Type B pancreatic cell (in vitro differentiated cells): Measurements from ENCODE around the gene FOLR2. TPM values are rescaled to one million over a fixed set of nuclear protein-coding genes. Genes with fewer than 3 reads are reported as not detected.

Source experiments
- DNase-seq: peaks from one replicate; pipeline ENCODE4 v3.0.0; 2021; ENCODE audit warnings: mixed read lengths; ENCODE audit not compliant: unreplicated experiment; ENCODE audit errors: extremely low spot score
- H3K27ac Mint-ChIP-seq: 2 replicates; pipeline ENCODE4 v1.8.0; 2021; ENCODE audit warnings: mild to moderate bottlenecking, mixed read lengths
- H3K27me3 Mint-ChIP-seq: 2 replicates; pipeline ENCODE4 v1.8.0; 2021; ENCODE audit warnings: mixed read lengths
- H3K36me3 Mint-ChIP-seq: 2 replicates; pipeline ENCODE4 v1.8.0; 2021; ENCODE audit warnings: mixed read lengths
- H3K4me1 Mint-ChIP-seq: one replicate; pipeline ENCODE4 v1.8.0; 2021; ENCODE audit warnings: mixed read lengths; ENCODE audit not compliant: unreplicated experiment
- H3K4me3 Mint-ChIP-seq: 2 replicates; pipeline ENCODE4 v1.8.0; 2021; ENCODE audit warnings: mild to moderate bottlenecking, mixed read lengths
- H3K9me3 Mint-ChIP-seq: 2 replicates; pipeline ENCODE4 v1.8.0; 2021; ENCODE audit warnings: mixed read lengths
- total RNA-seq: library from RNA; stranded (reverse); gene quantifications from 2 replicates; pipeline ENCODE4 v1.2.1, GENCODE V29; 2021; ENCODE audit warnings: low replicate concordance
- TF ChIP-seq, protein P1 (sequence below): fragments of 200-600 bp; sonication (generic); conservative IDR thresholded peaks from 2 replicates; pipeline ENCODE4 v1.5.0; 2021; ENCODE audit warnings: antibody characterized with exemption, mild to moderate bottlenecking

The FOLR2 gene
- total RNA-seq, 1 donor from 2014 or later, result not detected

GRCh38 chr11:72250661-72251464, 34.3 kb downstream of the FOLR2 start:
- H3K27ac Mint-ChIP-seq, result no peak overlapping the region
- DNase-seq, result no peak
- TF ChIP-seq, protein P1, sequence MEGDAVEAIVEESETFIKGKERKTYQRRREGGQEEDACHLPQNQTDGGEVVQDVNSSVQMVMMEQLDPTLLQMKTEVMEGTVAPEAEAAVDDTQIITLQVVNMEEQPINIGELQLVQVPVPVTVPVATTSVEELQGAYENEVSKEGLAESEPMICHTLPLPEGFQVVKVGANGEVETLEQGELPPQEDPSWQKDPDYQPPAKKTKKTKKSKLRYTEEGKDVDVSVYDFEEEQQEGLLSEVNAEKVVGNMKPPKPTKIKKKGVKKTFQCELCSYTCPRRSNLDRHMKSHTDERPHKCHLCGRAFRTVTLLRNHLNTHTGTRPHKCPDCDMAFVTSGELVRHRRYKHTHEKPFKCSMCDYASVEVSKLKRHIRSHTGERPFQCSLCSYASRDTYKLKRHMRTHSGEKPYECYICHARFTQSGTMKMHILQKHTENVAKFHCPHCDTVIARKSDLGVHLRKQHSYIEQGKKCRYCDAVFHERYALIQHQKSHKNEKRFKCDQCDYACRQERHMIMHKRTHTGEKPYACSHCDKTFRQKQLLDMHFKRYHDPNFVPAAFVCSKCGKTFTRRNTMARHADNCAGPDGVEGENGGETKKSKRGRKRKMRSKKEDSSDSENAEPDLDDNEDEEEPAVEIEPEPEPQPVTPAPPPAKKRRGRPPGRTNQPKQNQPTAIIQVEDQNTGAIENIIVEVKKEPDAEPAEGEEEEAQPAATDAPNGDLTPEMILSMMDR, result no peak
- peaks cover 7% of the 10 kb centered on the region for H3K9me3 Mint-ChIP-seq
- H3K4me1 Mint-ChIP-seq, result no peaks in the 10 kb centered on the region
- no peaks in the 10 kb centered on the region for H3K36me3 Mint-ChIP-seq
- peaks cover 42% of the 10 kb centered on the region for H3K27me3 Mint-ChIP-seq
- H3K4me3 Mint-ChIP-seq, result no peak overlapping the region

DNA sequence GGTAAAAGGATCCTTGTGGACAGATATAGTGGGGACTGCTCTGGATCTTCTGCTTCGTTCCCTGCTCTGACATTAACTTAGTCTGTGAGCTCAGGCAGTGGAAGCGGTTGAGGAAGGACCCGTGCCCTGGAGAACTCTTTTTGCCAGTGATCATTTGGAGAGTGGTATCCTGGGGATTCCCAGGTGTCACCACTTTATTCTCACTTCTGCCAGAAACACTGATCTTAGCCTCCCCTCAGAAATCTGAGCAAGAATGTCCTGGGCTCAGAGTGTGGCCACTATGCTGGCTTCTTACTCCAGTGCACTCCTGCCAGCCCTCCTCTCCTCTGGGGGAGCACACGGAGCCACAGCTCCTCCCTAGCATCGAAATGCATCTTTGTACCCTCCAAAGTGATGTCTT, 35.0 kb downstream of the FOLR2 start:
- DNase-seq, result no peak
- TF ChIP-seq, protein P1, result no peak
- Mint-ChIP-seq H3K36me3 (no peaks in the 10 kb centered on the region), H3K27me3 (peaks cover 47% of the 10 kb centered on the region), H3K27ac (no peak overlapping the region), H3K4me1 (no peaks in the 10 kb centered on the region), H3K4me3 (no peak overlapping the region), H3K9me3 (peaks cover 7% of the 10 kb centered on the region)

DNA sequence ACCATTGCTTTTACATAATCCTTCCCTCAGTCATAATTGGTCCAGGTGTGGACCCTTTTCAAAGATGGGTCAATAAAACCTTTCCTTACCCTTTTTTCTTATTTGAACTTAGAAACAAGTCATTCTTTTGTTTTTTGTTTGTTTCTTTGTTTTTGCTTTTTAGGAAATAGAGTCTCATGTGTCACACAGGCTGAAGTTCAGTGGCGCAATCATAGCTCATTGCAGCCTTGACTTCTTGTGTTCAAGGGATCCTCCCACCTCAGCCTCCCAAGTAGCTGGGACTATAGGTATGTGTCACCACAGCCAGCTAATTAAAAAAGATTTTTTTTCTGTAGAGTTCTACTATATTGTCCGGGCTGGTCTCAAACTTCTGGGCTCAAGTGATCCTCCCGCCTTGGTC, 36.8 kb downstream of the FOLR2 start:
- H3K4me1 Mint-ChIP-seq, result no peaks in the 10 kb centered on the region
- no peak overlapping the region for H3K4me3 Mint-ChIP-seq
- no peak overlapping the region for H3K27ac Mint-ChIP-seq
- TF ChIP-seq, protein P1, result no peak
- no peaks in the 10 kb centered on the region for H3K36me3 Mint-ChIP-seq
- no peak for DNase-seq
- peaks cover 7% of the 10 kb centered on the region for H3K9me3 Mint-ChIP-seq
- peaks cover 42% of the 10 kb centered on the region for H3K27me3 Mint-ChIP-seq

- DNase-seq, result no peak
- no peak overlapping the region for H3K4me3 Mint-ChIP-seq
- TF ChIP-seq, protein P1, result no peak
- H3K4me1 Mint-ChIP-seq, result no peaks in the 10 kb centered on the region
- H3K9me3 Mint-ChIP-seq, result peaks cover 7% of the 10 kb centered on the region
- no peaks in the 10 kb centered on the region for H3K36me3 Mint-ChIP-seq
- peaks cover 38% of the 10 kb centered on the region for H3K27me3 Mint-ChIP-seq
- H3K27ac Mint-ChIP-seq, result no peak overlapping the region
Observed at GRCh38 chr11:72254299-72254993, 37.9 kb downstream of the FOLR2 start.

DNA sequence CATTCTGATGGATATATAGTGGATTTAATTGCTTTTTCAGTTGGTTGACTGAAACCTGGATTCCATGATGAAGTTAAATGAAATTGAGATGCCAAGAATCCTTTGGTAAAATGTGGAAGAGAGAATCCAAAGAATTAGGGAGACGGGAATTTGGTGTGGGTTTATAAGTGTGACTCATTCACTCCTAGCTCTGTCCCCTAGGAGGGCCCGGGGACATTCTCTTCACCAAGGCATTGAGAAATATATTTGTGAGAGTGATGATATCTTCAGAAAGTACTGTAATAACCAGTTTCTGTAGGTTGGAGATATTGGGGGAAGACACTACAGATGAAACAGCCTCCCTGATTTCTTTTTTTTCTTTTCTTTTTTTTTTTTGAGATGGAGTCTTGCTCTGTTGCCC, 41.0 kb downstream of the FOLR2 start:
- H3K27ac Mint-ChIP-seq, result no peak overlapping the region
- H3K36me3 Mint-ChIP-seq, result no peaks in the 10 kb centered on the region
- peaks cover 27% of the 10 kb centered on the region for H3K27me3 Mint-ChIP-seq
- no peak overlapping the region for H3K4me3 Mint-ChIP-seq
- no peaks in the 10 kb centered on the region for H3K4me1 Mint-ChIP-seq
- no peak for DNase-seq
- TF ChIP-seq, protein P1, result no peak
- H3K9me3 Mint-ChIP-seq, result peaks cover 7% of the 10 kb centered on the region
